CD14-positive monocyte (primary cell): ENCODE measurements around the gene TCF21. TPM values are rescaled to one million over a fixed set of nuclear protein-coding genes. Genes with fewer than 3 reads are reported as not detected.

Experiments
- DNase-seq, 3 donors: peaks; one replicate each; pipeline ENCODE4 v3.0.0-alpha.2; 2011 to 2022
- H2AFZ ChIP-seq: 2 replicates; pipeline ENCODE4 v1.6.0; 2012; ENCODE audit warnings: mild to moderate bottlenecking, low read depth, low read length, inconsistent platforms; ENCODE audit not compliant: insufficient read depth, poor library complexity, severe bottlenecking
- H3K27ac ChIP-seq, 2 donors: 1 replicate in 1 of 2; 2 replicates in 1 of 2; pipeline ENCODE4 v1.5.1; 2012 to 2013; ENCODE audit warnings: low read length in 2 of 2, control low read depth in 1 of 2, inconsistent platforms in 1 of 2, low read depth in 1 of 2, mild to moderate bottlenecking in 1 of 2
- H3K27me3 ChIP-seq, 2 donors: one replicate each; pipeline versions ENCODE4 v1.6.0 to v1.6.1; 2011 to 2013; ENCODE audit warnings: low read length in 2 of 2; ENCODE audit not compliant: control insufficient read depth in 2 of 2, insufficient read depth in 2 of 2
- H3K36me3 ChIP-seq, 2 donors: replicated peaks in 1 of 2; 1 replicate in 1 of 2; 2 replicates in 1 of 2; pipeline versions ENCODE4 v1.5.1 to v1.6.1; 2012 to 2013; ENCODE audit warnings: low read length in 2 of 2, control low read depth in 1 of 2, inconsistent platforms in 1 of 2, mild to moderate bottlenecking in 1 of 2; ENCODE audit not compliant: insufficient read depth in 2 of 2, control insufficient read depth in 1 of 2
- H3K4me1 ChIP-seq, 2 donors: 1 replicate in 1 of 2; 2 replicates in 1 of 2; pipeline versions ENCODE4 v1.5.1 to v1.6.1; 2012 to 2013; ENCODE audit warnings: low read length in 2 of 2, control low read depth in 1 of 2, inconsistent platforms in 1 of 2, mild to moderate bottlenecking in 1 of 2, moderate library complexity in 1 of 2; ENCODE audit not compliant: insufficient read depth in 2 of 2, control insufficient read depth in 1 of 2
- H3K4me2 ChIP-seq: replicated peaks from 2 replicates; pipeline ENCODE3; 2012; ENCODE audit warnings: low read length, moderate library complexity, mild to moderate bottlenecking; ENCODE audit not compliant: poor library complexity, severe bottlenecking; ENCODE audit errors: extremely low read depth
- H3K4me3 ChIP-seq, 3 experiments: fragments of 200-600 bp in 1 of 3; sonication (generic) in 1 of 3; replicated peaks in 1 of 3; 1 replicate in 2 of 3; 2 replicates in 1 of 3; pipeline ENCODE4 v1.5.1; 2011 to 2013; ENCODE audit warnings: low read length in 3 of 3, mild to moderate bottlenecking in 3 of 3, control low read depth in 2 of 3, low read depth in 2 of 3, inconsistent platforms in 1 of 3, moderate library complexity in 1 of 3
- H3K79me2 ChIP-seq: 2 replicates; pipeline ENCODE4 v1.6.0; 2012; ENCODE audit warnings: mild to moderate bottlenecking, control low read depth, inconsistent platforms, low read length, moderate library complexity; ENCODE audit not compliant: insufficient read depth
- H3K9ac ChIP-seq: 2 replicates; pipeline ENCODE4 v1.6.0; 2017; ENCODE audit warnings: low read length, mild to moderate bottlenecking; ENCODE audit not compliant: insufficient read depth, poor library complexity, severe bottlenecking
- H3K9me3 ChIP-seq, 2 donors: replicated peaks in 1 of 2; 1 replicate in 1 of 2; 2 replicates in 1 of 2; pipeline versions ENCODE4 v1.5.1 to v1.6.1; 2012 to 2013; ENCODE audit warnings: low read length in 2 of 2, control low read depth in 1 of 2; ENCODE audit not compliant: control insufficient read depth in 1 of 2, insufficient read depth in 1 of 2
- H4K20me1 ChIP-seq: 2 replicates; pipeline ENCODE4 v1.6.0; 2012; ENCODE audit warnings: mild to moderate bottlenecking, low read length, control low read depth, moderate library complexity; ENCODE audit not compliant: insufficient read depth
- H3K27ac Mint-ChIP-seq, 7 donors: one replicate each; pipeline ENCODE4 v1.8.0; 2020; ENCODE audit warnings: mild to moderate bottlenecking in 7 of 7, mixed read lengths in 7 of 7, moderate library complexity in 6 of 7, inconsistent platforms in 2 of 7
- H3K27me3 Mint-ChIP-seq, 3 donors: one replicate each; pipeline ENCODE4 v1.8.0; 2021 to 2022; ENCODE audit warnings: low read depth in 3 of 3, mild to moderate bottlenecking in 3 of 3, mixed read lengths in 3 of 3, moderate library complexity in 3 of 3, inconsistent platforms in 1 of 3
- H3K36me3 Mint-ChIP-seq, 2 donors: one replicate each; pipeline ENCODE4 v1.8.0; 2020; ENCODE audit warnings: mixed read lengths in 2 of 2, inconsistent platforms in 1 of 2, mild to moderate bottlenecking in 1 of 2
- H3K4me1 Mint-ChIP-seq: one replicate; pipeline ENCODE4 v1.8.0; 2020; ENCODE audit warnings: mild to moderate bottlenecking, mixed read lengths
- H3K4me3 Mint-ChIP-seq, 2 donors: one replicate each; pipeline ENCODE4 v1.8.0; 2020; ENCODE audit warnings: mild to moderate bottlenecking in 2 of 2, mixed read lengths in 2 of 2, moderate library complexity in 1 of 2
- H3K9me3 Mint-ChIP-seq, 7 donors: one replicate each; pipeline ENCODE4 v1.8.0; 2020 to 2022; ENCODE audit warnings: mixed read lengths in 7 of 7, mild to moderate bottlenecking in 6 of 7, moderate library complexity in 6 of 7, inconsistent platforms in 2 of 7
- CTCF ChIP-seq: fragments of 200-600 bp; IDR thresholded peaks from one replicate; pipeline ENCODE4 v1.8.0; 2022; ENCODE audit warnings: antibody characterized with exemption, mild to moderate bottlenecking
- WGBS: methylation state at CpG from one replicate; pipeline ENCODE4 v1.1.5; 2013; ENCODE audit warnings: missing lambda C conversion rate; ENCODE audit not compliant: insufficient coverage; 5-methylcytosine and 5-hydroxymethylcytosine counted together
- intact Hi-C, 2 donors: fragments of 100-400 bp; cut with micrococcal nuclease; formaldehyde crosslinking; loops; one replicate each; pipeline versions ENCODE4 v1.15.0 to v1.15.1; 2023
- polyA plus RNA-seq, 3 donors: library from polyadenylated mRNA; depleted of rRNA in 1 of 3; unstranded in 2 of 3; stranded (reverse) in 1 of 3; fragments of 300-500 nt in 2 of 3; fragments of >200 nt in 1 of 3; fragmentation: Illumina TruSeq in 2 of 3; gene quantifications; 1 replicate in 2 of 3; 2 replicates in 1 of 3; pipeline ENCODE4 v1.2.3, GENCODE V29; 2012 to 2021

Gene TCF21
- polyA plus RNA-seq, 3 donors: not detected

- Histone ChIP-seq H3K4me1 (peaks cover 3 to 5% of the 10 kb centered on the region in 2 donors), H3K27ac (no peak overlapping the region), H3K9ac (no peak overlapping the region), H3K4me2 (no peak overlapping the region), H3K79me2 (no peaks in the 10 kb centered on the region), H3K4me3 (no peak overlapping the region), H2AFZ (no peak overlapping the region), H3K36me3 (no peaks in the 10 kb centered on the region), H3K9me3 (no peaks in the 10 kb centered on the region), H3K27me3 (peaks cover 41 to 61% of the 10 kb centered on the region in 2 donors), H4K20me1 (no peaks in the 10 kb centered on the region)
- intact Hi-C loops: no loop called here
- peaks cover 6% of the 10 kb centered on the region for H3K4me1 Mint-ChIP-seq
- TF ChIP-seq CTCF: no peak
- no peaks in the 10 kb centered on the region for H3K36me3 Mint-ChIP-seq
- peaks cover 0 to 3% (median 0%) of the 10 kb centered on the region in 7 donors for H3K9me3 Mint-ChIP-seq
- WGBS: no CpG with 5 or more reads among the region's 2 CpGs
- DNase-seq: no peak
- no peak overlapping the region for H3K27ac Mint-ChIP-seq
- peak overlapping the region in 1 of 2 donors; percentile 17 for H3K4me3 Mint-ChIP-seq
- H3K27me3 Mint-ChIP-seq: peaks cover 49 to 60% (median 58%) of the 10 kb centered on the region in 3 donors
Measured at GRCh38 chr6:133903855-133904254, 14.9 kb downstream of the TCF21 start.

GRCh38 chr6:133906050-133906449 is 17.1 kb downstream of the TCF21 start:
- no peak overlapping the region for H3K9ac ChIP-seq
- no CpG with 5 or more reads among the region's 1 CpG for WGBS

More at GRCh38 chr6:133906050-133906449, 17.1 kb downstream of the TCF21 start:
- Mint-ChIP-seq H3K36me3 (no peaks in the 10 kb centered on the region), H3K4me1 (peaks cover 6% of the 10 kb centered on the region), H3K9me3 (peaks cover 0 to 3% (median 0%) of the 10 kb centered on the region in 7 donors), H3K27ac (no peak overlapping the region), H3K4me3 (peak overlapping the region in 1 of 2 donors; percentile 5), H3K27me3 (peaks cover 51 to 61% (median 58%) of the 10 kb centered on the region in 3 donors)
- Histone ChIP-seq H3K79me2 (no peaks in the 10 kb centered on the region), H3K36me3 (no peaks in the 10 kb centered on the region), H3K4me3 (no peak overlapping the region), H3K27ac (no peak overlapping the region), H2AFZ (no peak overlapping the region), H3K4me2 (no peak overlapping the region), H3K9me3 (no peaks in the 10 kb centered on the region), H3K4me1 (peaks cover 3 to 5% of the 10 kb centered on the region in 2 donors), H3K27me3 (peaks cover 39 to 57% of the 10 kb centered on the region in 2 donors), H4K20me1 (no peaks in the 10 kb centered on the region)
- DNase-seq: peak in 1 of 3 donors; percentile 6
- intact Hi-C loops: no loop called here
- no peak for TF ChIP-seq CTCF
